SK-N-MC (cell line): ENCODE data around the gene NINL.

ENCODE experiments used
- EZH2 ChIP-seq: fragments of 200-600 bp; sonication (generic); IDR thresholded peaks from one replicate; pipeline ENCODE4 v1.6.1; 2017; ENCODE audit warnings: antibody characterized with exemption
- POLR2AphosphoS5 ChIP-seq: IDR thresholded peaks from 2 replicates; pipeline ENCODE4 v1.6.1; 2012; ENCODE audit warnings: mild to moderate bottlenecking, low read depth, low read length, borderline replicate concordance

- TF ChIP-seq POLR2AphosphoS5, result no peak
- TF ChIP-seq EZH2, result no peak
These were observed 160.8 kb downstream of the NINL start for GRCh38 chr20:25424536-25424935.
